A549 (cell line): Measurements from ENCODE around the gene C18orf63. TPM values are rescaled to one million over a fixed set of nuclear protein-coding genes. Genes with fewer than 3 reads are reported as not detected.

ENCODE experiments used
- ATAC-seq, 2 experiments: fragments of 200-7000 bp in 1 of 2; fragments of >200 bp in 1 of 2; cut with Nextera tagmentation in 1 of 2; cut with Tn5 transposase in 1 of 2; 3 replicates each; pipeline versions ENCODE4 v1.8.0 to v1.9.1; 2018 to 2020; ENCODE audit warnings: mild to moderate bottlenecking in 1 of 2, moderate library complexity in 1 of 2
- CTCF ChIA-PET: fragments of 300-600 bp; sonication (Branson Sonifier 250); formaldehyde crosslinking; extraction: SDS; loops from one replicate; lab custom pipeline; 2021; ENCODE audit warnings: antibody characterized with exemption, inconsistent platforms; lab: Yijun Ruan, JAX
- POLR2A ChIA-PET: fragments of 350-600 bp; formaldehyde crosslinking; extraction: SDS; loops from one replicate; lab custom pipeline; 2021; ENCODE audit warnings: antibody characterized with exemption, inconsistent platforms; lab: Yijun Ruan, JAX
- DNase-seq, 2 experiments: peaks; one replicate each; pipeline versions ENCODE4 v3.0.0 to v3.0.0-alpha.2; 2011 to 2016; ENCODE audit warnings: low read depth in 1 of 2, low spot score in 1 of 2
- FAIRE-seq: peaks from 2 replicates; lab custom pipeline; 2011; peaks lifted over from hg19 to GRCh38; lab: Jason Lieb, UNC
- H3K27ac ChIP-seq, 2 experiments: fragments of >200 bp; sonication (Bioruptor Twin); formaldehyde crosslinking; 3 replicates each; pipeline ENCODE4 v1.5.1; 2016 to 2017
- H3K4me1 ChIP-seq: fragments of >200 bp; sonication (Bioruptor Twin); formaldehyde crosslinking; 3 replicates; pipeline ENCODE4 v1.6.1; 2016
- H3K4me2 ChIP-seq: fragments of >200 bp; sonication (Bioruptor Twin); formaldehyde crosslinking; 3 replicates; pipeline ENCODE4 v1.6.1; 2016
- H3K4me3 ChIP-seq: fragments of >200 bp; sonication (Bioruptor Twin); formaldehyde crosslinking; 3 replicates; pipeline ENCODE4 v1.5.1; 2016
- H3K9me3 ChIP-seq: fragments of >200 bp; sonication (Bioruptor Twin); formaldehyde crosslinking; 3 replicates; pipeline ENCODE4 v1.6.1; 2016
- CBX2 ChIP-seq: fragments of 200-600 bp; sonication (generic); IDR thresholded peaks from 2 replicates; pipeline ENCODE4 v1.6.1; 2016; ENCODE audit warnings: low read depth, mild to moderate bottlenecking, borderline replicate concordance
- CBX8 ChIP-seq: fragments of 200-600 bp; sonication (generic); IDR thresholded peaks from 2 replicates; pipeline ENCODE4 v1.6.1; 2016
- CHD4 ChIP-seq: fragments of 200-600 bp; sonication (generic); IDR thresholded peaks from 2 replicates; pipeline ENCODE4 v1.6.1; 2016; ENCODE audit warnings: antibody characterized with exemption, mild to moderate bottlenecking, borderline replicate concordance
- EHF ChIP-seq: fragments of 250-450 bp; sonication (Bioruptor Pico); IDR thresholded peaks from 2 replicates; pipeline ENCODE4 v1.5.0; 2020; ENCODE audit warnings: mild to moderate bottlenecking
- EHMT2 ChIP-seq: fragments of 200-600 bp; sonication (generic); IDR thresholded peaks from 2 replicates; pipeline ENCODE4 v1.6.1; 2016; ENCODE audit warnings: antibody characterized with exemption, low read depth, mild to moderate bottlenecking, moderate library complexity
- EP300 ChIP-seq, 2 experiments: fragments of >200 bp; sonication (Bioruptor Twin); formaldehyde crosslinking; IDR thresholded peaks; 2 replicates in 1 of 2; 3 replicates in 1 of 2; pipeline ENCODE4 v1.6.1; 2016 to 2017
- FOSB ChIP-seq: fragments of 250-450 bp; sonication (Bioruptor Pico); IDR thresholded peaks from 2 replicates; pipeline ENCODE4 v1.5.0; 2020; ENCODE audit warnings: mild to moderate bottlenecking, moderate library complexity
- FOXS1 ChIP-seq: fragments of 250-450 bp; sonication (Bioruptor Pico); IDR thresholded peaks from 2 replicates; pipeline ENCODE4 v1.5.0; 2020; ENCODE audit warnings: mild to moderate bottlenecking, moderate library complexity
- GATA3 ChIP-seq: IDR thresholded peaks from 2 replicates; pipeline ENCODE4 v1.6.1; 2012; ENCODE audit warnings: borderline replicate concordance
- HEYL ChIP-seq: fragments of 250-450 bp; sonication (Bioruptor Pico); IDR thresholded peaks from 2 replicates; pipeline ENCODE4 v1.8.0; 2021; ENCODE audit warnings: mild to moderate bottlenecking, moderate library complexity
- HOXB5 ChIP-seq: fragments of 250-450 bp; sonication (Bioruptor Pico); IDR thresholded peaks from 2 replicates; pipeline ENCODE4 v1.5.0; 2020; ENCODE audit warnings: mild to moderate bottlenecking, moderate library complexity
- JUNB ChIP-seq: fragments of >200 bp; sonication (Bioruptor Twin); formaldehyde crosslinking; IDR thresholded peaks from 2 replicates; pipeline ENCODE4 v1.6.1; 2016
- KDM1A ChIP-seq: fragments of 200-600 bp; sonication (generic); IDR thresholded peaks from 2 replicates; pipeline ENCODE4 v1.6.1; 2016; ENCODE audit warnings: low read depth, mild to moderate bottlenecking
- KDM5A ChIP-seq: fragments of 200-600 bp; sonication (generic); IDR thresholded peaks from 2 replicates; pipeline ENCODE4 v1.6.1; 2016; ENCODE audit warnings: antibody characterized with exemption, mild to moderate bottlenecking
- MAZ ChIP-seq: fragments of 150-350 bp; IDR thresholded peaks from 2 replicates; pipeline ENCODE4 v1.6.1; 2014; ENCODE audit warnings: antibody characterized with exemption, low read depth, low read length, borderline replicate concordance
- MYC ChIP-seq: IDR thresholded peaks from 2 replicates; pipeline ENCODE4 v1.6.1; 2012; ENCODE audit warnings: mild to moderate bottlenecking, inconsistent platforms, low read length, improper control_type of control experiment, borderline replicate concordance
- NR3C1 ChIP-seq: fragments of >200 bp; sonication (Bioruptor Twin); formaldehyde crosslinking; IDR thresholded peaks from 3 replicates; pipeline ENCODE4 v1.6.1; 2017
- PHF8 ChIP-seq: fragments of 200-600 bp; sonication (generic); IDR thresholded peaks from 2 replicates; pipeline ENCODE4 v1.6.1; 2016; ENCODE audit warnings: low read depth, mild to moderate bottlenecking, antibody characterized with exemption, moderate library complexity, borderline replicate concordance
- POLR2AphosphoS2 ChIP-seq: conservative IDR thresholded peaks from 2 replicates; pipeline ENCODE4 v1.6.1; 2012; ENCODE audit warnings: low read length, improper control_type of control experiment, inconsistent platforms
- RARB ChIP-seq: fragments of 250-450 bp; sonication (Bioruptor Pico); IDR thresholded peaks from 2 replicates; pipeline ENCODE4 v1.8.0; 2021; ENCODE audit warnings: mild to moderate bottlenecking, moderate library complexity
- RNF2 ChIP-seq: fragments of 200-600 bp; sonication (generic); IDR thresholded peaks from 2 replicates; pipeline ENCODE4 v1.6.1; 2016; ENCODE audit warnings: low read depth, mild to moderate bottlenecking, antibody characterized with exemption, moderate library complexity, borderline replicate concordance
- TFCP2L1 ChIP-seq: fragments of 250-450 bp; sonication (Bioruptor Pico); IDR thresholded peaks from 2 replicates; pipeline ENCODE4 v1.5.0; 2021; ENCODE audit warnings: mild to moderate bottlenecking
- ZFP36 ChIP-seq: fragments of 450-650 bp; IDR thresholded peaks from 2 replicates; pipeline ENCODE4 v1.6.1; 2014; ENCODE audit warnings: borderline replicate concordance; ENCODE audit not compliant: partially characterized antibody
- ZNF302 ChIP-seq: fragments of 250-450 bp; sonication (Bioruptor Pico); IDR thresholded peaks from 2 replicates; pipeline ENCODE4 v1.9.0; 2021; ENCODE audit warnings: inconsistent platforms, mild to moderate bottlenecking, moderate library complexity
- WGBS: methylation state at CpG from one replicate; pipeline ENCODE4 v1.1.6; 2017; ENCODE audit errors: missing lambda C conversion rate; 5-methylcytosine and 5-hydroxymethylcytosine counted together
- polyA plus RNA-seq, 4 experiments: library from polyadenylated mRNA; depleted of rRNA in 3 of 4; stranded (reverse); fragments of >200 nt; fragmentation: RNase III in 1 of 4; extraction: RNeasy Plus Mini Kit Qiagen cat#74134 plus additional on column Dnase treatment in 1 of 4; gene quantifications; 2 replicates in 3 of 4; 3 replicates in 1 of 4; pipeline ENCODE4 v1.2.3, GENCODE V29; 2011 to 2017
- TF ChIP-seq, protein P1 (sequence below): IDR thresholded peaks from 2 replicates; pipeline ENCODE4 v1.6.1; 2012
- TF ChIP-seq, protein P2 (sequence below): fragments of >200 bp; sonication (Bioruptor Twin); formaldehyde crosslinking; IDR thresholded peaks from 3 replicates; pipeline ENCODE4 v1.6.1; 2016
- TF ChIP-seq, protein P3 (sequence below): fragments of >200 bp; sonication (Bioruptor Twin); formaldehyde crosslinking; IDR thresholded peaks from 3 replicates; pipeline ENCODE4 v1.5.1; 2016

Gene C18orf63
- polyA plus RNA-seq, 2 of the 4 experiments (the other 2 are of a cell fraction), result not detected

DNA sequence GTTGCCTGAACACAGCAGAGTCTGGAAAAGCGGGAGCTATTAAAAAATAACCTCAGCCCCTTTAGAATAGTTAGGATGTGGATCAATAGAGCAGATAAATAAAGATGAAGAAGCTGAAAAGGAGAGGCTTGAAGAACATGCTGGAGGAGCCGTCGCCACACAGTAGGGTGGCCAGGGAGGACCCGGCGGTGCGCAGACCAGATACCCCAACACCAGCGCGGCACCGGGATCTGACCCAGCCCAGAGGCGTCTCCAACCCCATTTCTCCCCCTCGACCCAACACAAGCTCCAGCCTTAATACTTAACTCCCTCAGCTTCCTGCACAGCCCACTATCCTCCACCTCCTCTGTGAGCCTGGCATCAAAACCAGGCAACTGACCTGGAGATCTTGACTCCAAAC lies 39.9 kb upstream of the C18orf63 start:
- H3K4me2 ChIP-seq, result no peak overlapping the region
- ATAC-seq (no peak), DNase-seq (no peak), FAIRE-seq (no peak)
- H3K9me3 ChIP-seq, result no peaks in the 10 kb centered on the region
- 80% methylated on average over 11 of the region's 11 CpGs for WGBS
- POLR2A ChIA-PET, result no interaction called here
- 0 out of 3 replicates have a peak, but pooled peaks cover 2% of the 10 kb centered on the region for H3K4me1 ChIP-seq
- H3K4me3 ChIP-seq, result no peak overlapping the region
- CTCF ChIA-PET, result no interaction called here
- no peak overlapping the region for H3K27ac ChIP-seq
- TF ChIP-seq HOXB5 (CRISPR knock-in tag), result no peak
- TF ChIP-seq, protein P1, sequence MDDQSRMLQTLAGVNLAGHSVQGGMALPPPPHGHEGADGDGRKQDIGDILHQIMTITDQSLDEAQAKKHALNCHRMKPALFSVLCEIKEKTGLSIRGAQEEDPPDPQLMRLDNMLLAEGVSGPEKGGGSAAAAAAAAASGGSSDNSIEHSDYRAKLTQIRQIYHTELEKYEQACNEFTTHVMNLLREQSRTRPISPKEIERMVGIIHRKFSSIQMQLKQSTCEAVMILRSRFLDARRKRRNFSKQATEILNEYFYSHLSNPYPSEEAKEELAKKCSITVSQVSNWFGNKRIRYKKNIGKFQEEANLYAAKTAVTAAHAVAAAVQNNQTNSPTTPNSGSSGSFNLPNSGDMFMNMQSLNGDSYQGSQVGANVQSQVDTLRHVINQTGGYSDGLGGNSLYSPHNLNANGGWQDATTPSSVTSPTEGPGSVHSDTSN, result no peak
- no peak for TF ChIP-seq CHD4
- TF ChIP-seq GATA3, result no peak
- no peak for TF ChIP-seq JUNB
- TF ChIP-seq KDM5A, result no peak
- TF ChIP-seq CBX2, result no peak
- no peak for TF ChIP-seq EP300 (IDR thresholded peaks at IDR 0.05)
- TF ChIP-seq FOSB (CRISPR knock-in tag), result no peak
- TF ChIP-seq, all 56 proteins: peak for 0

DNA sequence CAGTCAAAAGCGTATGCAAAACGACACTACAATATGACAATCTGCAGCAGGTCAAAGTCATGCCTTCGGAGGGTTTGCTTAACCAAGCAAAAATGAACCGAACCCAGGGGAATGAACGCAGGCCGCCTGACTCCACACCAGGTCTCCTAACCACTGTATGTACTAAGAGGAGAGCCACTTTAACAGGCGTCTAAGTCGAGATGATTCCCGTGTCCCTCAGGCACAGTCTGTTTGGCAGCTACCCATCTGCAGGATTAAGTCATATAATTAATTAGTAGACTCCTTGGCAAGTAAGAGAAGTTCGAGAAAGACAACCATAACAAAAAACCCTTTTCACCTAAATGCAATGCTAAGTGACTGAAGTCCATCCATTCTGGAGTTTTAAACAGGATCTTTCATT lies 39.0 kb upstream of the C18orf63 start:
- 90% methylated on average over 10 of the region's 10 CpGs for WGBS
- Histone ChIP-seq H3K9me3 (no peaks in the 10 kb centered on the region), H3K27ac (no peak overlapping the region), H3K4me1 (peaks cover 6% of the 10 kb centered on the region), H3K4me3 (no peak overlapping the region), H3K4me2 (no peak overlapping the region)
- CTCF ChIA-PET, result no interaction called here
- TF ChIP-seq KDM5A (no peak), CBX8 (no peak), EHMT2 (no peak), HEYL (CRISPR knock-in tag) (no peak), MYC (no peak), ZFP36 (no peak), EHF (CRISPR knock-in tag) (no peak)
- TF ChIP-seq, protein P2, sequence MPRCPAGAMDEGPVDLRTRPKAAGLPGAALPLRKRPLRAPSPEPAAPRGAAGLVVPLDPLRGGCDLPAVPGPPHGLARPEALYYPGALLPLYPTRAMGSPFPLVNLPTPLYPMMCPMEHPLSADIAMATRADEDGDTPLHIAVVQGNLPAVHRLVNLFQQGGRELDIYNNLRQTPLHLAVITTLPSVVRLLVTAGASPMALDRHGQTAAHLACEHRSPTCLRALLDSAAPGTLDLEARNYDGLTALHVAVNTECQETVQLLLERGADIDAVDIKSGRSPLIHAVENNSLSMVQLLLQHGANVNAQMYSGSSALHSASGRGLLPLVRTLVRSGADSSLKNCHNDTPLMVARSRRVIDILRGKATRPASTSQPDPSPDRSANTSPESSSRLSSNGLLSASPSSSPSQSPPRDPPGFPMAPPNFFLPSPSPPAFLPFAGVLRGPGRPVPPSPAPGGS, result no peak
- no peak for DNase-seq
- no peak for ATAC-seq
- POLR2A ChIA-PET, result no interaction called here
- no peak for FAIRE-seq

DNA sequence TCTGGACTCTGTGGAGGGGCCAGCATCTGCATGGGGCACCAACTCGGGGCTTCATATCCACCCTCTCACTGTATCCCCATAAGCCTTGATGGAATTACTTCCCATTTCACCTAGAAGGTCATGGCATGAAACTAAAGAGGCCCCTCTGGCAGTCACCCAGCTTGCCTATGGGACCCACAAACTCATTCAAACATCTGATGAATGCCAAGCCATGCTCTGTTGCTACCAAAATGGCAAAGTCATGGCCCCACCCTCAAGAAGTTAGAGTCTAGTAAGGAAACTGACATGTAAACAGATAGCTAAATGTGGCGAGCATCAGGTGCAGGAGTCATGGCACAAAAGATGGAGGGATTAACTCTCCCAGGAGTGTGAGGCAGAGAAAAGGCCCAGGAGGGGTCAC lies 38.3 kb upstream of the C18orf63 start:
- FAIRE-seq (no peak), DNase-seq (no peak), ATAC-seq (no peak)
- no peak overlapping the region for H3K4me3 ChIP-seq
- CTCF ChIA-PET, result no interaction called here
- peaks cover 11% of the 10 kb centered on the region for H3K4me1 ChIP-seq
- 70% methylated on average over 2 of the region's 2 CpGs for WGBS
- no peaks in the 10 kb centered on the region for H3K9me3 ChIP-seq
- POLR2A ChIA-PET, result no interaction called here
- H3K4me2 ChIP-seq, result no peak overlapping the region
- no peak overlapping the region for H3K27ac ChIP-seq
- no peak for TF ChIP-seq POLR2AphosphoS2
- TF ChIP-seq KDM5A, result no peak
- no peak for TF ChIP-seq ZNF302 (CRISPR knock-in tag)
- no peak for TF ChIP-seq PHF8

DNA sequence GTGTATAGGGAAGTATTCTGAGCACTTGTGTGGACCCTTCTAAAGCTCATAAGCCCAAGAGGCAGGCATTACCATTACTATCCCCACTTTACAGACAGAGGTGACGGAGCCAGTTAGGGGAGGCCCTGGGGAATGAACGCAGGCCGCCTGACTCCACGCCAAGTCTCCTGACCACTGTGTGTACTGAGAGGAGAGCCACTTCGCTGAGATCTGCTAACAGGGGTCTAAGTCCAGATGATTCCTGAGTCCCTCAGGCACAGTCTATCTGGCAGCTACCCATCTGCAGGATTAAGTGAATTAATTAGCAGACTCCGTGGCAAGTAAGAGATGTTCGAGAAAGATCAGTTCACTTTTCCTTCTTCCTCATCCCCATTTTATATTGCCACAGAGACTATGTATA lies 37.6 kb upstream of the C18orf63 start:
- Histone ChIP-seq H3K4me3 (no peak overlapping the region), H3K27ac (no peak overlapping the region), H3K9me3 (no peaks in the 10 kb centered on the region), H3K4me2 (no peak overlapping the region), H3K4me1 (peaks cover 18% of the 10 kb centered on the region)
- 92% methylated on average over 7 of the region's 7 CpGs for WGBS
- ChIA-PET POLR2A (no interaction called here), CTCF (no interaction called here)
- DNase-seq (no peak), FAIRE-seq (no peak), ATAC-seq (no peak)
- no peak for TF ChIP-seq KDM5A
- no peak for TF ChIP-seq ZFP36
- no peak for TF ChIP-seq NR3C1
- TF ChIP-seq, protein P3, sequence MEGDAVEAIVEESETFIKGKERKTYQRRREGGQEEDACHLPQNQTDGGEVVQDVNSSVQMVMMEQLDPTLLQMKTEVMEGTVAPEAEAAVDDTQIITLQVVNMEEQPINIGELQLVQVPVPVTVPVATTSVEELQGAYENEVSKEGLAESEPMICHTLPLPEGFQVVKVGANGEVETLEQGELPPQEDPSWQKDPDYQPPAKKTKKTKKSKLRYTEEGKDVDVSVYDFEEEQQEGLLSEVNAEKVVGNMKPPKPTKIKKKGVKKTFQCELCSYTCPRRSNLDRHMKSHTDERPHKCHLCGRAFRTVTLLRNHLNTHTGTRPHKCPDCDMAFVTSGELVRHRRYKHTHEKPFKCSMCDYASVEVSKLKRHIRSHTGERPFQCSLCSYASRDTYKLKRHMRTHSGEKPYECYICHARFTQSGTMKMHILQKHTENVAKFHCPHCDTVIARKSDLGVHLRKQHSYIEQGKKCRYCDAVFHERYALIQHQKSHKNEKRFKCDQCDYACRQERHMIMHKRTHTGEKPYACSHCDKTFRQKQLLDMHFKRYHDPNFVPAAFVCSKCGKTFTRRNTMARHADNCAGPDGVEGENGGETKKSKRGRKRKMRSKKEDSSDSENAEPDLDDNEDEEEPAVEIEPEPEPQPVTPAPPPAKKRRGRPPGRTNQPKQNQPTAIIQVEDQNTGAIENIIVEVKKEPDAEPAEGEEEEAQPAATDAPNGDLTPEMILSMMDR, result no peak
- TF ChIP-seq, protein P1, result no peak
- TF ChIP-seq TFCP2L1 (CRISPR knock-in tag), result no peak
- TF ChIP-seq FOXS1 (CRISPR knock-in tag), result no peak
- no peak for TF ChIP-seq RARB
- no peak for TF ChIP-seq MAZ
- TF ChIP-seq KDM1A, result no peak
- TF ChIP-seq RNF2, result no peak
- TF ChIP-seq CBX2, result no peak
